Tibial artery (tissue), 4 donors: ENCODE measurements around the gene KCNT1.

Experiments
- DNase-seq, 2 donors: peaks; one replicate each; pipeline ENCODE4 v3.0.0-alpha.2; 2019
- H3K27ac ChIP-seq, 2 donors: fragments of 200-600 bp; sonication (generic) in 1 of 2; 1 replicate in 1 of 2; 2 replicates in 1 of 2; pipeline ENCODE4 v1.5.1; 2018 to 2019; ENCODE audit warnings: mild to moderate bottlenecking in 1 of 2
- H3K27me3 ChIP-seq, 2 donors: fragments of 200-600 bp; sonication (generic) in 1 of 2; one replicate each; pipeline versions ENCODE4 v1.5.1 to v1.6.0; 2016 to 2019
- H3K36me3 ChIP-seq, 3 donors: fragments of 200-600 bp; sonication (generic) in 2 of 3; one replicate each; pipeline ENCODE4 v1.5.1; 2016 to 2019; ENCODE audit warnings: mild to moderate bottlenecking in 2 of 3
- H3K4me1 ChIP-seq, 4 donors: fragments of 200-600 bp; sonication (generic) in 2 of 4; 1 replicate in 3 of 4; 2 replicates in 1 of 4; pipeline ENCODE4 v1.5.1; 2016 to 2019
- H3K4me3 ChIP-seq, 2 donors: fragments of 200-600 bp; sonication (generic) in 1 of 2; 1 replicate in 1 of 2; 2 replicates in 1 of 2; pipeline ENCODE4 v1.5.1; 2018 to 2019; ENCODE audit warnings: mild to moderate bottlenecking in 2 of 2
- H3K9me3 ChIP-seq, 3 donors: fragments of 200-600 bp; sonication (generic) in 1 of 3; one replicate each; pipeline ENCODE4 v1.5.1; 2016 to 2019
- CTCF ChIP-seq, 2 experiments: fragments of 200-600 bp in 1 of 2; fragments of 450-650 bp in 1 of 2; IDR thresholded peaks; one replicate each; pipeline ENCODE4 v1.5.1; 2017 to 2019; ENCODE audit warnings: antibody characterized with exemption in 2 of 2, mild to moderate bottlenecking in 1 of 2, moderate library complexity in 1 of 2
- intact Hi-C: fragments of 100-400 bp; cut with DNase I; formaldehyde crosslinking; loops from one replicate; pipeline ENCODE4 v1.15.0; 2023; ENCODE audit warnings: low total_unique reads

The KCNT1 gene

GRCh38 chr9:135707252-135708138 lies 5.5 kb downstream of the KCNT1 start:
- DNase-seq, result no peak
- H3K4me1 ChIP-seq, result peaks cover 0 to 9% (median 4%) of the 10 kb centered on the region in 4 donors
- H3K4me3 ChIP-seq, result no peak overlapping the region
- H3K27me3 ChIP-seq, result peaks cover 0 to 81% of the 10 kb centered on the region in 2 donors
- no peak for TF ChIP-seq CTCF (IDR thresholded peaks at IDR 0.05)
- no peaks in the 10 kb centered on the region for H3K9me3 ChIP-seq
- H3K36me3 ChIP-seq, result no peaks in the 10 kb centered on the region
- intact Hi-C loops, result no loop called here
- no peak overlapping the region for H3K27ac ChIP-seq

GRCh38 chr9:135708164-135708563 lies 6.2 kb downstream of the KCNT1 start:
- Histone ChIP-seq H3K27ac (no peak overlapping the region), H3K4me1 (peaks cover 0 to 6% (median 0%) of the 10 kb centered on the region in 4 donors), H3K4me3 (no peak overlapping the region), H3K36me3 (no peaks in the 10 kb centered on the region), H3K27me3 (peaks cover 0 to 81% of the 10 kb centered on the region in 2 donors), H3K9me3 (no peaks in the 10 kb centered on the region)
- intact Hi-C loops, result no loop called here
- TF ChIP-seq CTCF (IDR thresholded peaks at IDR 0.05), result no peak
- DNase-seq, result no peak

- no peak for TF ChIP-seq CTCF (IDR thresholded peaks at IDR 0.05)
- peaks cover 0 to 7% (median 2%) of the 10 kb centered on the region in 4 donors for H3K4me1 ChIP-seq
- DNase-seq, result no peak
- H3K27me3 ChIP-seq, result peaks cover 0 to 79% of the 10 kb centered on the region in 2 donors
- no peaks in the 10 kb centered on the region for H3K36me3 ChIP-seq
- intact Hi-C loops, result no loop called here
- H3K4me3 ChIP-seq, result no peak overlapping the region
- H3K9me3 ChIP-seq, result no peaks in the 10 kb centered on the region
- H3K27ac ChIP-seq, result no peak overlapping the region
These were observed 9.4 kb downstream of the KCNT1 start for GRCh38 chr9:135711391-135711790.

GRCh38 chr9:135711881-135712280 lies 9.9 kb downstream of the KCNT1 start:
- intact Hi-C loops, result no loop called here
- no peak for TF ChIP-seq CTCF (IDR thresholded peaks at IDR 0.05)
- no peaks in the 10 kb centered on the region for H3K9me3 ChIP-seq
- no peak overlapping the region for H3K4me3 ChIP-seq
- peaks cover 0 to 7% (median 2%) of the 10 kb centered on the region in 4 donors for H3K4me1 ChIP-seq
- DNase-seq, result no peak
- H3K36me3 ChIP-seq, result no peaks in the 10 kb centered on the region
- H3K27me3 ChIP-seq, result peaks cover 0 to 79% of the 10 kb centered on the region in 2 donors
- H3K27ac ChIP-seq, result no peak overlapping the region

GRCh38 chr9:135712613-135713295 lies 10.8 kb downstream of the KCNT1 start:
- DNase-seq, result no peak
- no peak for TF ChIP-seq CTCF (IDR thresholded peaks at IDR 0.05)

More at GRCh38 chr9:135712613-135713295, 10.8 kb downstream of the KCNT1 start:
- H3K4me3 ChIP-seq, result no peak overlapping the region
- intact Hi-C loops, result no loop called here
- H3K27ac ChIP-seq, result no peak overlapping the region
- H3K36me3 ChIP-seq, result no peaks in the 10 kb centered on the region
- H3K4me1 ChIP-seq, result peaks cover 0 to 7% (median 2%) of the 10 kb centered on the region in 4 donors
- H3K9me3 ChIP-seq, result no peaks in the 10 kb centered on the region
- H3K27me3 ChIP-seq, result peaks cover 0 to 79% of the 10 kb centered on the region in 2 donors
